PC-3 (cell line): ENCODE results near the gene TLE6. TPM values are rescaled to one million over a fixed set of nuclear protein-coding genes. Genes with fewer than 3 reads are reported as not detected.

ENCODE experiments used
- ATAC-seq: fragments of 200-7000 bp; cut with Tn5 transposase; 2 replicates; pipeline ENCODE4 v1.9.1; 2020; ENCODE audit warnings: mild to moderate bottlenecking, moderate library complexity
- BruUV-seq: library from RNA; stranded (reverse); fragments of 400-500 nt; replicated peaks from 2 replicates; lab custom pipeline; 2021; lab: Mats Ljungman, UMichigan
- CTCF ChIA-PET: fragments of 300-600 bp; sonication (Branson Sonifier 250); formaldehyde crosslinking; loops from one replicate; lab custom pipeline; 2022; ENCODE audit warnings: antibody characterized with exemption; lab: Charles Lee
- POLR2A ChIA-PET: fragments of 300-600 bp; sonication (Branson Sonifier 250); formaldehyde crosslinking; loops from one replicate; lab custom pipeline; 2022; ENCODE audit warnings: antibody characterized with exemption; ENCODE audit not compliant: unreplicated experiment; lab: Charles Lee
- DNase-seq: peaks from one replicate; pipeline ENCODE4 v3.0.0-alpha.2; 2015
- H2AFZ ChIP-seq: fragments of 300-600 bp; sonication (generic); 2 replicates; pipeline ENCODE4 v1.6.0; 2016; ENCODE audit warnings: antibody characterized with exemption, low read length
- H3F3A ChIP-seq: fragments of 300-600 bp; sonication (generic); one replicate; pipeline ENCODE4 v1.6.0; 2017; ENCODE audit warnings: antibody characterized with exemption, low read length, control low read depth, mild to moderate bottlenecking; ENCODE audit not compliant: unreplicated experiment
- H3K27ac ChIP-seq: fragments of 300-600 bp; sonication (generic); 2 replicates; pipeline ENCODE4 v1.5.1; 2016; ENCODE audit warnings: mild to moderate bottlenecking, low read length
- H3K27me3 ChIP-seq: fragments of 300-600 bp; sonication (generic); 2 replicates; pipeline ENCODE4 v1.6.1; 2016; ENCODE audit warnings: low read length, mixed read lengths
- H3K36me3 ChIP-seq: fragments of 300-600 bp; sonication (generic); 2 replicates; pipeline ENCODE4 v1.6.1; 2016; ENCODE audit warnings: low read depth, mixed run types, low read length, mixed read lengths
- H3K4me1 ChIP-seq: fragments of 300-600 bp; sonication (generic); 2 replicates; pipeline ENCODE4 v1.5.1; 2016; ENCODE audit warnings: low read length; ENCODE audit not compliant: insufficient read depth
- H3K4me2 ChIP-seq: fragments of 300-600 bp; sonication (generic); 2 replicates; pipeline ENCODE4 v1.6.0; 2016; ENCODE audit warnings: low read length
- H3K4me3 ChIP-seq: fragments of 300-600 bp; sonication (generic); 2 replicates; pipeline ENCODE4 v1.5.1; 2016; ENCODE audit warnings: mild to moderate bottlenecking, low read length, mixed read lengths
- H3K79me2 ChIP-seq: fragments of 300-600 bp; sonication (generic); 2 replicates; pipeline ENCODE4 v1.6.1; 2017; ENCODE audit warnings: low read length, mixed read lengths
- H3K9ac ChIP-seq: fragments of 300-600 bp; sonication (generic); 2 replicates; pipeline ENCODE4 v1.6.0; 2016; ENCODE audit warnings: mild to moderate bottlenecking, low read length
- H3K9me2 ChIP-seq: fragments of 300-600 bp; sonication (generic); replicated peaks from 2 replicates; pipeline ENCODE4 v1.6.1; 2016; ENCODE audit warnings: mixed run types, low read length, mixed read lengths
- H3K9me3 ChIP-seq: fragments of 300-600 bp; sonication (generic); 2 replicates; pipeline ENCODE4 v1.6.1; 2016; ENCODE audit warnings: low read length, mixed read lengths
- H4K20me1 ChIP-seq: fragments of 300-600 bp; sonication (generic); 2 replicates; pipeline ENCODE4 v1.6.1; 2016; ENCODE audit warnings: low read length, mixed read lengths
- CTCF ChIP-seq: fragments of 300-600 bp; sonication (generic); conservative IDR thresholded peaks from 2 replicates; pipeline ENCODE4 v1.5.1; 2017; ENCODE audit warnings: antibody characterized with exemption, low read depth, mild to moderate bottlenecking, low read length
- EZH2 ChIP-seq: fragments of 300-600 bp; sonication (generic); IDR thresholded peaks from one replicate; pipeline ENCODE4 v1.6.1; 2017; ENCODE audit warnings: antibody characterized with exemption, mild to moderate bottlenecking, low read length; ENCODE audit not compliant: unreplicated experiment
- EZH2phosphoT487 ChIP-seq: fragments of 300-600 bp; sonication (generic); IDR thresholded peaks from 2 replicates; pipeline ENCODE4 v1.6.1; 2018; ENCODE audit warnings: mild to moderate bottlenecking, antibody characterized with exemption, low read length, borderline replicate concordance
- intact Hi-C: fragments of 100-400 bp; cut with micrococcal nuclease; formaldehyde crosslinking; loops from 2 replicates; pipeline ENCODE4 v1.9.0; 2023
- total RNA-seq: library from RNA; depleted of rRNA; stranded (reverse); fragments of >200 nt; gene quantifications from 2 replicates; pipeline ENCODE4 v1.2.3, GENCODE V29; 2014

Gene TLE6
- total RNA-seq, 1 experiment from 2014 or later: 1.9 TPM

GRCh38 chr19:3003046-3003445, 25.7 kb downstream of the TLE6 start:
- Histone ChIP-seq H3K4me1 (no peaks in the 10 kb centered on the region), H3K4me2 (no peak overlapping the region), H3K9ac (no peak overlapping the region), H3K27ac (no peak overlapping the region), H3K9me2 (no peaks in the 10 kb centered on the region), H3K79me2 (no peaks in the 10 kb centered on the region), H3K4me3 (no peak overlapping the region), H3F3A (no peaks in the 10 kb centered on the region), H3K9me3 (no peaks in the 10 kb centered on the region), H2AFZ (no peak overlapping the region), H3K27me3 (no peaks in the 10 kb centered on the region), H4K20me1 (no peaks in the 10 kb centered on the region), H3K36me3 (no peaks in the 10 kb centered on the region)
- POLR2A ChIA-PET: interaction anchor here (0.7 kb wide), 1 partner anchor 33 kb away, joined by 6 read pairs; no protein-coding TSS in a partner anchor
- TF ChIP-seq CTCF (no peak), EZH2phosphoT487 (no peak), EZH2 (no peak)
- ATAC-seq: no peak
- intact Hi-C loops: no loop called here
- DNase-seq: no peak
- CTCF ChIA-PET: no interaction called here
- no TSS peak for BruUV-seq

GRCh38 chr19:3004522-3004921, 27.2 kb downstream of the TLE6 start:
- Histone ChIP-seq H3K36me3 (no peaks in the 10 kb centered on the region), H3K9ac (no peak overlapping the region), H3F3A (no peaks in the 10 kb centered on the region), H3K4me3 (no peak overlapping the region), H3K27ac (no peak overlapping the region), H3K4me2 (no peak overlapping the region), H3K9me2 (no peaks in the 10 kb centered on the region), H3K79me2 (no peaks in the 10 kb centered on the region), H3K27me3 (no peaks in the 10 kb centered on the region), H3K4me1 (no peaks in the 10 kb centered on the region), H4K20me1 (no peaks in the 10 kb centered on the region), H2AFZ (no peak overlapping the region), H3K9me3 (no peaks in the 10 kb centered on the region)
- ATAC-seq (no peak), DNase-seq (no peak)
- POLR2A ChIA-PET: no interaction called here
- intact Hi-C loops: no loop called here
- BruUV-seq: no TSS peak
- TF ChIP-seq EZH2: no peak
- no peak for TF ChIP-seq EZH2phosphoT487
- TF ChIP-seq CTCF: no peak
- CTCF ChIA-PET: no interaction called here

- BruUV-seq: no TSS peak
- no peak overlapping the region for H3K4me2 ChIP-seq
- ChIA-PET POLR2A (no interaction called here), CTCF (no interaction called here)
- no peaks in the 10 kb centered on the region for H3F3A ChIP-seq
- no peaks in the 10 kb centered on the region for H3K9me3 ChIP-seq
- DNase-seq: no peak
- H4K20me1 ChIP-seq: no peaks in the 10 kb centered on the region
- TF ChIP-seq EZH2 (no peak), CTCF (no peak), EZH2phosphoT487 (no peak)
- H3K36me3 ChIP-seq: no peaks in the 10 kb centered on the region
- no peak overlapping the region for H3K4me3 ChIP-seq
- H3K4me1 ChIP-seq: no peaks in the 10 kb centered on the region
- no peaks in the 10 kb centered on the region for H3K27me3 ChIP-seq
- no peak overlapping the region for H3K27ac ChIP-seq
- H3K9ac ChIP-seq: no peak overlapping the region
- H3K79me2 ChIP-seq: no peaks in the 10 kb centered on the region
- no peak overlapping the region for H2AFZ ChIP-seq
- no peaks in the 10 kb centered on the region for H3K9me2 ChIP-seq
- no peak for ATAC-seq
- intact Hi-C loops: no loop called here
These were observed 28.0 kb downstream of the TLE6 start for GRCh38 chr19:3005345-3005744.
